ENCODE data around the gene FAP.

The FAP gene

GRCh38 chr2:162159446-162159845 lies 83.8 kb downstream of the FAP start:
- TF ChIP-seq REST (IDR thresholded peaks at IDR 0.05; ENCODE audit: insufficient replicate concordance, low read depth) (no peak), GABPA (IDR thresholded peaks at IDR 0.05; ENCODE audit: low read depth) (no peak)
- no peak for DNase-seq (ENCODE audit: low read depth in 1 of 2, low spot score in 1 of 2)
- Histone ChIP-seq H3K27me3 (ENCODE audit: insufficient read depth, poor library complexity, severe bottlenecking) (peaks cover 8% of the 10 kb centered on the region), H3K4me3 (replicated peaks; ENCODE audit: insufficient read depth, low read length) (no peak overlapping the region), H3K27ac (replicated peaks) (no peak overlapping the region)

- Histone ChIP-seq H3K27me3 (ENCODE audit: insufficient read depth, poor library complexity, severe bottlenecking) (peaks cover 6% of the 10 kb centered on the region), H3K27ac (replicated peaks) (no peak overlapping the region), H3K4me3 (replicated peaks; ENCODE audit: insufficient read depth, low read length) (no peak overlapping the region)
- DNase-seq (ENCODE audit: low read depth in 1 of 2, low spot score in 1 of 2): no peak
- TF ChIP-seq SPI1 (IDR thresholded peaks at IDR 0.05; ENCODE audit: borderline replicate concordance, low read depth) (no peak), GABPA (IDR thresholded peaks at IDR 0.05; ENCODE audit: low read depth) (no peak), CTCF (IDR thresholded peaks at IDR 0.05; ENCODE audit: insufficient read depth, low read length) (no peak), POLR2AphosphoS5 (IDR thresholded peaks at IDR 0.05; ENCODE audit: low read depth) (no peak), REST (IDR thresholded peaks at IDR 0.05; ENCODE audit: insufficient replicate concordance, low read depth) (no peak)
These were observed 87.1 kb downstream of the FAP start for GRCh38 chr2:162156149-162156548.

- Histone ChIP-seq H3K27ac (replicated peaks) (no peak overlapping the region), H3K4me3 (replicated peaks; ENCODE audit: insufficient read depth, low read length) (no peak overlapping the region), H3K27me3 (ENCODE audit: insufficient read depth, poor library complexity, severe bottlenecking) (peaks cover 6% of the 10 kb centered on the region)
- TF ChIP-seq SPI1 (IDR thresholded peaks at IDR 0.05; ENCODE audit: borderline replicate concordance, low read depth) (no peak), POLR2AphosphoS5 (IDR thresholded peaks at IDR 0.05; ENCODE audit: low read depth) (no peak), GABPA (IDR thresholded peaks at IDR 0.05; ENCODE audit: low read depth) (no peak), CTCF (IDR thresholded peaks at IDR 0.05; ENCODE audit: insufficient read depth, low read length) (no peak), REST (IDR thresholded peaks at IDR 0.05; ENCODE audit: insufficient replicate concordance, low read depth) (no peak)
- DNase-seq (ENCODE audit: low read depth in 1 of 2, low spot score in 1 of 2): no peak
These were observed 88.2 kb downstream of the FAP start for GRCh38 chr2:162155093-162155492.

Measured in HL-60 (cell line).